Upper lobe of left lung (tissue), 4 donors: ENCODE results near the gene IDH1.
A peak's percentile ranks its signal among the peaks of the same experiment; 100 is the strongest.

Source experiments
- CTCF ChIP-seq, 6 experiments: fragments of 450-650 bp in 4 of 6; fragments of 200-600 bp in 2 of 6; sonication (generic) in 2 of 6; IDR thresholded peaks; one replicate each; pipeline ENCODE4 v1.5.1; 2016 to 2019; ENCODE audit warnings: antibody characterized with exemption in 6 of 6
- EP300 ChIP-seq, 4 donors: sonication (generic); formaldehyde crosslinking; IDR thresholded peaks; one replicate each; pipeline ENCODE4 v1.5.1; 2017; ENCODE audit warnings: antibody characterized with exemption in 4 of 4, control low read depth in 2 of 4
- POLR2A ChIP-seq, 4 donors: fragments of 450-650 bp; IDR thresholded peaks; one replicate each; pipeline ENCODE4 v1.5.1; 2016 to 2017; ENCODE audit warnings: antibody characterized with exemption in 4 of 4, mild to moderate bottlenecking in 2 of 4

- TF ChIP-seq CTCF (IDR thresholded peaks at IDR 0.05) (peak in 1 of 6 experiments; percentile 0), EP300 (IDR thresholded peaks at IDR 0.05) (no peak), POLR2A (IDR thresholded peaks at IDR 0.05) (no peak)
Observed at GRCh38 chr2:208255557-208256106, 761 bp upstream of the IDH1 start.
